SHP77 treated with DMSO at 0.1 percent for 48 hours (cell line): ENCODE measurements around the gene VEZF1.

ENCODE experiments used
- DNase-seq: peaks from one replicate; lab custom pipeline; 2025; lab: John Stamatoyannopoulos, UW

The VEZF1 gene

DNA sequence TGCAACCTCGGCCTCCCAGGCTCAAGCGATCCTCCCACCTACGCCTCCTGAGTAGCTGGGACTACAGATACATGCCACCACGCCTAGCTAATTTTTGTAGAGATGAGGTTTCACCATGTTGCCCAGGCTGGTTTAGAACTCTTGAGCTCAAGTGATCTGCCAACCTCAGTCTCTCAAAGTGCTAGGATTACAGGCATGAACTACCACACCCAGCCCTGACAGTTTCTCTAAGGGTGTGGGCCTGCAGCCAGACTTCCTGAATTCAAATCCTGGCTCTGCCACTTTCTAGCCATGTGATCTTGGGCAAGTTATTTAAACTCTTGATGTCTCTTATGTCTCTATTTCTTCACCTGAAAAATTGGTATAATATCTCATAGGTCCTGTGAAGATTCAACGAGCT lies 38.4 kb downstream of the VEZF1 start:
- no peak for DNase-seq

- no peak for DNase-seq
Observed at GRCh38 chr17:57948555-57949420, 39.3 kb downstream of the VEZF1 start.

GRCh38 chr17:57948169-57948554 lies 39.9 kb downstream of the VEZF1 start:
- no peak for DNase-seq

- DNase-seq: no peak
Observed at GRCh38 chr17:57947369-57947768, 40.7 kb downstream of the VEZF1 start.

DNA sequence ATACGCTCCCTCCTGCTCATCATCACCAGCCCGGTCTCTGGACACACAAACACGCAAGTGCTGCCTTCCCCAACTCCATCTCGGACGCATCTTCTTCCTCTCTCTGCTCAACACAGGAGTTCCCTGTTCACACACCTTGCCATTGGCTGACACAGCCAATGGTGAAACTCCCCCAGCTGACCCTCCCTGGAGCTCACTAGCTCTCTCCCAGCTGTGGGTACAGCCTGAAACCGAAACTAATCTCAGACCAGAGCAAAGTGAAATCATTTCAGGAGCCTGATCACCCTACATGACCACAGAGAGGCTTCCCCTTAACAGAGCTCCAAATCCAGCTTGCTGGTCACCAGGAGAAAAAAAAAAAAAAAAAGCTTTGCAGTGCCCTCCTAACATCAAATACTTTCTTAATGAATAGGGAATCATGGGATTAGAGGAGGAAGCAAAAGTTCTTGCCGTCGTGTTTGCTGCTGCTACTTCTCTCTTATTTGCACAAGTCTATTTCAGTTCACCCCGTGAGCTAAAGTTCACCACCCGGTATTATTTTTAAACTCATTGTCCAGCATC lies 41.2 kb downstream of the VEZF1 start:
- DNase-seq: peak; percentile 40

DNA sequence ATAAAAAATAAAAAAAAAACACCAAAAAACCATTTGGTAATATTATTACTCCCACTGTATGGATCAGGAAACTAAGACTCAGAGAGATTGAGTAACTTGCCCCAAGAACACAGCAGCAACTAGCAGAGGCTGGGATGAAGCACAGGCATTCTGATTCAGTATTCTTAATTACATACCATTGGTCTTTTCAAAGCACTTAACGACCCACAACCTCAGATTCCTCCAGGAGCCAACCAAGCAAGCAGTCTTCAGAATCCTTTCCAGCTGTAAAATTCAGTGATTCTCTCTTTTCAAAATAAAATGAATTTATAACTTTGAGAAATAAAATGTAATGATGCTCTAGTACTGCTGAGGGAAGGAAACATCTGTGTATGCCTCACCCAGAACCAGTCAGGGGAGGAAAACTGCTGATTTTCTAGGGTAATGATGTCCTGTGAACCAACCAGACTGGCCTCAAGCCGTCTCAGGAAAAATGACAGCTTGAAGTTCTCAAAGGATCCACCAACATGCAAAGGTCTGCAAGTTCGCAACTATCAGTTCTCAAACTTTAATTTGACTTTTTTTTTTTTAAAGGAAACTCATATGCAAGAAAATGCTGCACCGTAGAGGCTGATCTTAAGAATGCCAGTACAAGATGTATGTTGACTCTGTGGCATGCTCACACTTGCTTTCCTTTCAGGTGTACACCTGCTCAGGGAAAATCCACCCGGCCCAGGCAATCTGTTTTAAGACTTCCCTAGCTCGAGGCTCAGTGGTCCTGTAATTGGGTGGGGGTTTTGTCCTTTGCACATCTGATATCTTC lies 41.9 kb downstream of the VEZF1 start:
- DNase-seq: no peak

DNA sequence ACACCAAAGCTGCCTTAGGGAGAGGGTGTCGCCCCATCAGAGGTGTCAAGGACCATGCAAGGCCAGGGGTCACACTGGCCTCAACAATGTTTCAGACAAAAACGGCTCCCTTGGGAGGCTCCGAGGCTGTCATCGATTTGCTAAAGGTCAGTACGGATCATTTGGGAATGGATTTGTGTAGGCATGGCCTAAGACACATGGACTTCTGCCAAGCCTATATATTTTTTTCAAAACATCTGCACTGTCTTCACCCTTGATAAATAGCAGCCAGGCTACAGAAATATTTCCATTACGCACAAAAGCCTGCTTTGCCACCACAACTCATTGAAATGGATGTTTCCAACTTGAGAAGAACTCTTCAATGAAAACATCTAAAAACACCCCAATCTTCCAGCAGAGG lies 43.1 kb downstream of the VEZF1 start:
- DNase-seq: no peak

DNA sequence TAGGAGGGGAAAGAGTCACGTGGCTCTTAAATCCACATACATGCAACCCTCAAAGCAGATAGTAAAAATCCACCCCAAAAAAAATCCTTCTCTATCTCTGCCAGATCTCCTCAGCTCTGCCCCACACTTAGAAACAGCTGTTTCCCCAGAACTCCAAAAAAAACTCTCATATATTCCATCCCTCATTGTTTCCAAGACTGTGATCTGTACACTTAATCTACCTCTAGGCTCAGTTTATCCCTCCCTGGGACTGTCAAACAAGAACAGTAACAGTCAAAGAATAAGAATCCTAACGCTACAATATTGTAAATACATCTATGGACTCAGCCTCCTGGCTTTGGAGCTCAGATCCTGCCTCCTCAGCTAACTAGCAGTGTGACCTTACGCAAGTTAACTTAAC lies 44.4 kb downstream of the VEZF1 start:
- no peak for DNase-seq

- no peak for DNase-seq
Observed at GRCh38 chr17:57943140-57943539, 44.9 kb downstream of the VEZF1 start.

GRCh38 chr17:57941384-57942370 lies 46.4 kb downstream of the VEZF1 start:
- DNase-seq: no peak

GRCh38 chr17:57940653-57941329 lies 47.3 kb downstream of the VEZF1 start:
- DNase-seq: peak; percentile 71

- peak; percentile 85 for DNase-seq
Observed at GRCh38 chr17:57940231-57940630, 47.8 kb downstream of the VEZF1 start.

DNA sequence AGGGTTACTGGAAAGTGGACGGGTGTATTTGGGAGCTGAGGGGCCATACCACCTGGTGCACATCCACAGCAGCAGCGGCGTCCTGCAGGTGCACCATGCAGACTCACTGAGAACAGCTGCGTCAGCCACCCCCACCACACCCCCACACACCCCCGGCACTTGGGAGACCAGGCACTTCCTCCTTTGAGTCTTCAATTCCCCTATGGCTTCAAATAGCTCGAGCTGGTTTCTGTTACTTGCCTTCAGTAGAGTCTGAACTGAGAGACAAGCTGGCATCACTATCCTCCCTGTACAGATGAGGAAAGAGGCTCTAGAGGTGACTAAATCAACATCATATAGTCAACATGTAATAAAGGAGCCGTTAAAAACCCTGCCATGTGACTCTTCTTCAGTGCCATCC lies 48.3 kb downstream of the VEZF1 start:
- DNase-seq: peak; percentile 91

GRCh38 chr17:57938061-57938502 lies 50.0 kb downstream of the VEZF1 start:
- peak; percentile 86 for DNase-seq

DNA sequence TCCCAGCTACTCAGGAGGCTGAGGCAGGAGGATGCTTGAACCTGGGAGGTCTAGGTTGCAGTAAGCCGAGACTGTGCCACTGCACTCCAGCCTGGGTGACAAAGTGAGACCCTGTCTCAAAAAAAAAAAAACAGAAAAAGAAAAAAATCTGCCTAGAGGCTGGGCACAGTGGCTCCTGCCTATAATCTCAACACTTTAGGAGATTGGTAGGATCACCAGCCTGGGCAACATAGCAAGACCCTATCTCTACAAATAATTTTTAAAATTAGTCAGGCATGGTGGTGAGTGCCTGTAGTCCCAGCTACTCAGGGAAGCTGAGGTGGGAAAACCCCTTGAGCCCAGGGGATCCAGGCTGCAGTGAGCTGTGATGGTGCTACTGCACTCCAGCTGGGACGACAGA lies 50.6 kb downstream of the VEZF1 start:
- no peak for DNase-seq

DNA sequence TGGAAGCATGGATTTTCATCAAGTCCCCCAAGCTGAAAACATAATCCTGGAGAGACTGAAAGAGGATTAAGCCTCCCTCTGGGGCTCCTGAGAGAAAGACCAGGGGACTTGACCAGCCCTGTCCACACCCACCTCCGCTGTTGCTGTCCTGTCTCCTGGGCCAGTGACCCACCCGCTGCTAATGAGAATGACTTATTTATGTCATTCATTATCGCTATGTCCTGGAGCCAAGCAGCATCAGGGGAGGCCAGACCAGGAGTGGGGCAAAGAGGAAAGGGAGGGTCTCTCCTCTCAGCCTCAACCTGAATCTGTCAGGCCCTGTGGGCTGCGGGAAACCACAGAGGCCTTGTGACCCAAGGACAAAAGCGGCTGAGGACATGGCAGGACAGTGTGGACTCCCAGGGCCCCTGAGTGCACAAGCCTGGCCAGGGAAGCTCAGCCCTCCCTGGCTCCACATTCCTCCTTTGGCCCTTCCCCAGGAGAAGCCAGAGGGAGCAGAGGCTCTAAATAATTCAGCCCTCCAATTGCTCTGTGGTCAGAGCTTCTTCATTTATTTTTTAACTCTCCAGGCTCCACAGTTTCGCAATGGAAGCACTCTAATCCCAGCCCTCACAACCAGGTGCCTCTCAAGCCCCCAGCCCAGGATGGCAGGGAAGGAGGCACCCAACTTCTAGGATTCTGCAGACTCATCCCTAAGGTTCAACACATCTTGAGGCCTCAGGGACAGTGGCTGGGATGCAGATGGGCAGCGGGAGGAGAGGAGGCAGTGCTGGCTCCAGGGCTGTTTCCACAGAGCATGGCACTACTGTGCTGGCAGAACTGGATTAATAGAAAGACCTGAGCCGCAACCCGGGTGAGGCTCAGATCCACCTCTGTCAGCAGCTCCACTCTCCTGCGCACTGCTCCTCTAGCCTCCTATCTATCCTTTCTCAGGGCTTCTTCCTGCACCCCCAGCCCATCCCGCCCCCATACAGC lies 51.9 kb downstream of the VEZF1 start:
- DNase-seq: no peak

DNA sequence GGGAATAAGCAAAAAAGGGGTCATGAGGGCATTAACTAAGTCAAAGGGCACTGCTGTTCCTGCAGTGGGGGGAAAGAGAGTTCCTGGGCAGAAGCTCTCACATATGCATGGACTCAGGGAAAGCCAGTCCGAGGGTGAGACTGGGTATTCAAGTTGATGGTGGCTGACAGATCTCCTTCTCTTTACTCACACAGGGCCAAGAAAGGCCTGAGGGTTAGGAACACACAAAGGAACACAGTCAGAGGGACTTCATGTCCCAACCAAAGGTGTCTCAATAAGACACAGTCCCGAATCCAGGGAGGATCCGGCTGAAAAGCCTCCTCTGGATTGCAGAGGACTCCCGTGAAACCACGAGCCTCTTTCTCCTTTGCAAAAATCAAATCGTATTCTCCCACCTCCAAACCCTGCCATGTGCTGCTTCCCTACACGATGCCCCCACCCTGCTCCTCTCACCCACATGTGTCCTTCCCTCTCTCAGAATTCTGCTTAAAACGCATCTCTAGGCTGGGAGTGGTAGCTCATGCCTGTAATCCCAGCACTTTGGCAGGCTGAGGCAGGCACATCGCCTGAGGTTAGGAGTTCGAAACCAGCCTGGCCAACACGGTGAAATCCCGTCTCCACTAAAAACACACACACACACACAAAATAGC lies 56.4 kb downstream of the VEZF1 start:
- no peak for DNase-seq

- DNase-seq: no peak
Observed at GRCh38 chr17:57930239-57930638, 57.8 kb downstream of the VEZF1 start.

GRCh38 chr17:57929386-57929785 lies 58.7 kb downstream of the VEZF1 start:
- DNase-seq: no peak
